ENCODE measurements around the gene RIPOR3.
"Not testable (repeated sequence)": the region's sequence is repeated elsewhere in the genome, so short reads cannot be mapped to it uniquely, and the experiment has no call there.

Gene RIPOR3

GRCh38 chr20:50704971-50705370 is 13.6 kb upstream of the RIPOR3 start:
- DNase-seq (ENCODE audit: low read depth): no peak

- DNase-seq (ENCODE audit: low read depth): no peak
Measured at GRCh38 chr20:50704514-50704913, 13.2 kb upstream of the RIPOR3 start.

- not testable (repeated sequence) for DNase-seq (ENCODE audit: low read depth)
Measured at GRCh38 chr20:50703651-50704438, 12.5 kb upstream of the RIPOR3 start.

DNA sequence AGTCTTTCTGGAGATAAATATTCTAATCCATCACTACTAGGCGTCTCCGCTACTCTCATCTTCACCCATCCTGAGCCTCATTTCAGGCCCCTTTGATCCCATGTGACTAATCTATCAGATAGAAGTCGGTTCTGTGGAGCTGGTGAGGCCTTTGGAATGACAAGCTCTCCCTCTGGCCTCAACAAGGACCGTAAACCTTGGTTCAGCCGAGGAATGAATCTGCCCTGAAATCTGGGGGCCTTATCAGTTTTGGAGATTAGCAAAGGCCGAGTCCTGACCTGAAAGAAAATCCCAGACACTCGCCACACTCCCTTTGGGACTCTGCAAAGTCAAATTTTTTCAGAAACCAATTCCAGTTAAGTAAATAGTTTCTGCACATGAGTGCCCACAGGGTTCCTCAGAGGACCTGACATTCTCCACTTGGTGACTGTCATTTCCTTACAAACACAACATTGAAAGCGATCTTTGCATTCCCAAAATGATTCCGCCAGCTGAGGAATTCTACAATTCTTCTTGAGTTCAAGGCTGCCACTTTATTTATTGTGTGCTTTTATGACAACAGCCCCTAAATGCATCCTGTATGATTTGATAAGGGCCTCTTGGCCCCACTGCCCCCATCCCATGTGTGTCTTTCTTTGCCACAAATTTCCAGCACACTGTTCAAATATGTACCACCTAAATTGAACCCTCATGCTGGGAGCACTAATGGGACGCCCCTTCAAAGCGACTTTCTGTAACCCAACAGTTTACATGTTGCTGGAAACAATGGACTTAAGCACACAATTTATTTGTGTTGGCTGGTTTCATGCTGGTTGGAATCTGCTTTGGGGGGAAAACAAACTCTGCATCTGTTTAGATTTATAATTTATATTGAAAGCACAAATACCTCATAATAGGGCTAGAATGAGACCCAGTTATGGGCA is 10.0 kb upstream of the RIPOR3 start:
- DNase-seq (ENCODE audit: low read depth): no peak

GRCh38 chr20:50699688-50700087 is 8.3 kb upstream of the RIPOR3 start:
- no peak for DNase-seq (ENCODE audit: low read depth)

DNA sequence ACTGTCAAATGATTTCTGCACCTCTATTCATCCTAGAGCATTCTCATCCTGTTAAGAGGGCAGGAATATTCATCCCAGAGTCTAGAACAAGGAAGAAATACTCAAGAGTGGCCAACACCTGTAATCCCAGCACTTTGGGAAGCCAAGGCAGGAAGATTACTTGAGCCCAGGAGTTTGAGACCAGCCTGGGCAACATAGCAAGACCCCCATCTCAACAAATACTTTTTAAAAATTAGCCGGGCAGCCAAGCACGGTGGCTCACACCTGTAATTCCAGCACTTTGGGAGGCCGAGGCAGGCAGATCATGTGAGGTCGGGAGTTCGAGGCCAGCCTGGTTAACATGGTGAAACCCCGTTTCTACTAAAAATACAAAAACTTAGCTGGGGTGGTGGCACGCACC is 6.9 kb upstream of the RIPOR3 start:
- DNase-seq (ENCODE audit: low read depth): not testable (repeated sequence)

DNA sequence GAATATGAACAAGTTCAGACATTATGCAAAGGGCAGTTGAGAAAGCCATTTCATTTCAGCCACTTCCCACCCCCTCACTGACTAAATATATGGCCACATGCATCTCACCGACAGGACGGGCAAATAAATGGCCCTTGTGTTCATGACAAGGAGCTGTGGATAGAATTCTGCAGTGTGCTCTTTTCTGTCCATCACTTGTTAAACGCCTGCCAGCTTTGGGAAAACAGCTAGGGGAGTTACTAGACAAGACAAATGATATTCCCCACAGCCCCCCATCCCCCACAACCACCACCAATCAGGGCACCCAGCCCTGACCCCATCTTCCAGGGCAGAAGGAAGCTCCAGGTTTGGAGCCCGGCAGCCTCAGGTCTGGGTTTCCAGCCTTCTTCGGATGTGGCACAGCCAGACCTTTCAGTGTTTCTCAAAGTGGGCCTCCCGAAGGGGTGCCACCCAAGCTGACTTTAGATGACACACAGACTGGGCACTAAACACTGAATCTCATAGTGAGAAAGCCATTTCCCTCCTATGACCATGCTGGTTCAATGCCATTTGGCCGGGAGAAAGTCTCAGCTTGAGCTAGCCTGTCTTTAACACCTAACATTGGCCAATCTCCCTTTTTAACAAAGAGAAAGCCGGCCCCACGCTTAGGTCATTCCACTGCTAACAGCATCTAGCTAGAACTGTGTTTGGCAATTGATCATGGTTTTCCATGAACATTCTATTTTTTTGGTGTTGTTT is 4.0 kb upstream of the RIPOR3 start:
- no peak for DNase-seq (ENCODE audit: low read depth)

- no peak for DNase-seq (ENCODE audit: low read depth)
Measured at GRCh38 chr20:50694379-50695134, 3.2 kb upstream of the RIPOR3 start.

DNA sequence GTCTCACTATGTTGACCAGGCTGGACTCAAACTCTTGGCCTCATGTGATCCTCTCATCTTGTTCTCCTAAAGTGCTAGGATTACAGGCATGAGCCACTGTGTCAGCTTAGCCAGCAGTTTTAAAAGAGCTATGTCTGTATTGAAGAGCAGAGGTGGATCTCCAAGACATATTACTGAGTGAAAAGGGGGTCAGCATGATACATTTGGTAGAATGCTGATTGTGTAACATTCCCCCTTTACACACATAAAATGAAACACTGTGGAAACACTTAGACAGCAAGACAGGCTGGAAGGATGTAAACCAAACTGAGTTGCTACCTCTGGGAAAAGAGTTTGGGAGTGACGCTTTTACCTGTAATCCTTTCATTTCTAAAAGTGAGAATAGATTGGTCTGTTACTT is 1.7 kb upstream of the RIPOR3 start:
- no peak for DNase-seq (ENCODE audit: low read depth)

DNA sequence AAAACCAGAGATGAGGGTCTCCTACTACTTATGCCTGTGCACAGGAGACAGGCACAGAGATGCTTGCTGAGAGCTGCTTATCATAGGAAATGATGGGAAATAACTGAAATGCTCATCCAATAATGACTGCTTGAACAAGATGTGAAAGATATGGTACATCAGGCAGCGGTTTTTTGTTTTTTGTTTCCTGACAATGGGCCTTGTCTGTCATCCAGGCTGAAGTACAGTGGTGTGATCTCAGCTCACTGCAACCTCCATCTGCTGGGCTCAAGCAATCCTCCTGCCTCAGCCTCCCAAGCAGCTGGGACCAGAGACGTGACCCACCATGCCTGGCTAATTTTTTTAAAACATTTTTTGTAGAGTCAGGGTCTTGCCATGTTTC is 1.2 kb upstream of the RIPOR3 start:
- no peak for DNase-seq (ENCODE audit: low read depth)

- no peak for DNase-seq (ENCODE audit: low read depth)
Measured at GRCh38 chr20:50691573-50692551, 520 bp upstream of the RIPOR3 start.

GRCh38 chr20:50689864-50690649 is 1.3 kb downstream of the RIPOR3 start:
- no peak for DNase-seq (ENCODE audit: low read depth)

DNA sequence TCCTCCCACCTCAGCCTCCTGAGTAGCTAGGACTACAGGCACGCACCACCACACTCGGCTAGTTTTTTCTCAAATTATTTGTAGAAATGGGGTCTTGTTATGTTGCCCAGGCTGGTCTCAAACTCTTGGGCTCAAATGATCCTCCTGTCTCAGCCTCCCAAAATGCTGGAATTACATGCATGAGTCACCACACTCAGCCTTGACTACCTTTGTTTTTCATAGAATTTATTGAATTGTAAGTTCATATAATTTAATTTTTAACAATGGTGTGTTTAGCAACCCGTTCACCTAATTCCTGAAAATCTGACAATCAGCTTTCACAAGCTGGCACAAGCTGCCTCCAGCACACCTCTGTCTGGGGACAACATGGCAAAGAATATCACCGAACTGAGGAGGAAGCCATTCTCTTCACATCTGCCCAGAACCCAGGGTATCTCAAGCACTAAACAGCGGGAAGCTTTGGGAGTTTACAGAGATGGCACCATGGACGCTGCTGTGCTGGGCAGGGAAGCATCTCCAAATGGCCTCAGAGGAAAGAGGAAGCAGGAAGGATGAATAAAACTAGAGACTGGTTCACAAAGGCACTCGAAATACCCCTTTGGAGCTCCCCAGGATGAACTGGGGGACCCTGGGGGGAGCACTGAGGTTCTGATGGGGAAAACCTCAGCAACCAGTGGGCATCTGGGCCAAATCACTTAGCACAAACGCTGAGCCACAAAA is 2.9 kb downstream of the RIPOR3 start:
- DNase-seq (ENCODE audit: low read depth): no peak

GRCh38 chr20:50686821-50687220 is 4.5 kb downstream of the RIPOR3 start:
- DNase-seq (ENCODE audit: low read depth): no peak

DNA sequence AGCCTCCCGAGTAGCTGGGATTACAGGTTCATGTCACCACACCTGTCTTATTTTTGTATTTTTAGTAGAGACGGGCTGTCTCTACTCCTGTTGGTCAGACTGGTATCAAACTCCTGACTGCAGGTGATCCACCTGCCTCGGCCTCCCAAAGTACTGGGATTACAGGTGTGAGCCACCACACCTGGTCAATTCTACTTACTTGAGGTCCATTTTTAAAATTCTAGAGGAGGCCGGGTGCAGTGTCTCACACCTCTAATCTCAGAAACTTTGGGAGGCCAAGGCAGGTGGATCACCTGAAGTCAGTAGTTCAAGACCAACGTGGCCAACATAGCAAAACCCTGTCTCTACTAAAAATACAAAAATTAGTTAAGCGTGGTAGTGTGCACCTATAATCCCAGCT is 7.8 kb downstream of the RIPOR3 start:
- no peak for DNase-seq (ENCODE audit: low read depth)

GRCh38 chr20:50682947-50683530 is 8.3 kb downstream of the RIPOR3 start:
- no peak for DNase-seq (ENCODE audit: low read depth)

GRCh38 chr20:50682065-50682464 is 9.3 kb downstream of the RIPOR3 start:
- no peak for DNase-seq (ENCODE audit: low read depth)

- no peak for DNase-seq (ENCODE audit: low read depth)
Measured at GRCh38 chr20:50681359-50682064, 9.8 kb downstream of the RIPOR3 start.
